Measurements from ENCODE around the gene SERINC5. TPM values are rescaled to one million over a fixed set of nuclear protein-coding genes. Genes with fewer than 3 reads are reported as not detected.

Gene SERINC5
- total RNA-seq, 2 donors from 2014 or later, result 147 to 152 TPM

- ATAC-seq (no peak), DNase-seq (no peak)
- intact Hi-C loops (cut with DNase I, micrococcal nuclease), result no loop called here
Observed at GRCh38 chr5:80067531-80068245, 188.2 kb downstream of the SERINC5 start.

DNA sequence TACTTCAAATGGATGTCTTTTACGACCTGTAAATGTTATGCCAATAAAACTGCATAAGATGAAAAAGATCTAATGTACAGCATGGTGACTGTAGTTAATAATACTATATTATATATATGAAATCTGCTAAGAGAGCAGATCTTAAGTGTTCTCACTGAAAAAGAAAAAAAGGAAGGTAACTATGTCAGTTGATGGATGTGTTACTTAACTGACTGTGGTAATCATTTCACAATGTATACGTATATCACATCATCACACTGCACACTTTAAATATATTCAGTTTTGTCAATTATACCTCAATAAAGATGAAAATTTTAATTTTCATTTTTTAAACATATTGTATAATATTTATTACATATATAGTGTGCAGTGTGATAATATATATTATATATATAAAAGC lies 188.8 kb downstream of the SERINC5 start:
- ATAC-seq, result no peak
- intact Hi-C loops (cut with DNase I, micrococcal nuclease), result no loop called here
- DNase-seq, result no peak

DNA sequence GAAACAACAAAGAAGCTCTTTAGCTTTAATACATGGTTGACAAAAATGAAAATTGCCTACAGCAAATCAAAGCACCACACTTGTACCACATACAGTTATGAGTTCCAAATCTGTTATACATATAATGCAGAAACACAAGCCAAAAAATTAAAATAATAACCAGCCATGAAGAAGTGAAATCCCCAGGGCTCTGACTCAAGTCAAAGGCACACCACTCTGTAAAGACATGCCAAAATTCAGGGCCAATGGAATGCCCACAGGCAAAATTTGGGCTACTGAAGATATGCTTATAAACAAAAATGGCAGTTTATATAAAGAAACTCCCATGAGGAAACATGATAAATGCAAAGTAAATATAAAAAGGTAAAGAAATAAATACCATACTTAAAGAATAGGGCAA lies 191.7 kb downstream of the SERINC5 start:
- intact Hi-C loops (cut with DNase I, micrococcal nuclease), result no loop called here
- DNase-seq (no peak), ATAC-seq (no peak)

Other genes with a start within 250 kb of the SERINC5 start
- 1 to 10 TPM in 1 of 2 donors, under 1 TPM in 1; 0.79 to 8.2 TPM for gene THBS4, start 220.7 kb downstream of the SERINC5 start, total RNA-seq
- gene SPZ1, start 64.0 kb upstream of the SERINC5 start, total RNA-seq, result not detected
- gene ZFYVE16, start 152.0 kb upstream of the SERINC5 start, total RNA-seq, result 10 to 100 TPM; 29.1 to 39.8 TPM
- gene FAM151B, start 232.1 kb upstream of the SERINC5 start, total RNA-seq, result 1 to 10 TPM; 1.6 to 1.7 TPM

All from left colon (tissue), 2 donors.